Neural cell (in vitro differentiated cells): ENCODE results near the gene COG7. TPM values are rescaled to one million over a fixed set of nuclear protein-coding genes. Genes with fewer than 3 reads are reported as not detected.

ENCODE experiments used
- H2AFZ ChIP-seq: fragments of 200-600, 300-800 bp; sonication (generic), shearing (Covaris generic); 2 replicates; pipeline ENCODE4 v1.6.0; 2014; ENCODE audit warnings: low read depth, mild to moderate bottlenecking, antibody characterized with exemption, low read length, moderate library complexity
- H3F3A ChIP-seq: fragments of 200-600 bp; shearing (Covaris generic); 2 replicates; pipeline ENCODE4 v1.6.1; 2016; ENCODE audit warnings: mild to moderate bottlenecking, moderate library complexity, mixed read lengths, antibody characterized with exemption, low read length; ENCODE audit not compliant: insufficient read depth, poor library complexity, severe bottlenecking
- H3K27ac ChIP-seq: fragments of 200-600, 300-800 bp; sonication (generic), shearing (Covaris generic); 2 replicates; pipeline ENCODE4 v1.5.1; 2014; ENCODE audit warnings: mild to moderate bottlenecking, low read length, moderate library complexity
- H3K27me3 ChIP-seq: fragments of 300-800, 200-600 bp; sonication (generic), shearing (Covaris generic); 2 replicates; pipeline ENCODE4 v1.6.0; 2014; ENCODE audit warnings: mild to moderate bottlenecking, low read depth, low read length, moderate library complexity; ENCODE audit not compliant: insufficient read depth
- H3K36me3 ChIP-seq: fragments of 300-800, 200-600 bp; sonication (generic), shearing (Covaris generic); 2 replicates; pipeline ENCODE4 v1.5.1; 2014; ENCODE audit warnings: mild to moderate bottlenecking, antibody characterized with exemption, low read length, moderate library complexity; ENCODE audit not compliant: insufficient read depth
- H3K4me2 ChIP-seq: fragments of 300-800, 200-600 bp; sonication (generic), shearing (Covaris generic); 2 replicates; pipeline ENCODE4 v1.6.0; 2014; ENCODE audit warnings: mild to moderate bottlenecking, low read length
- H3K4me3 ChIP-seq: fragments of 300-800, 200-600 bp; sonication (generic), shearing (Covaris generic); 2 replicates; pipeline ENCODE4 v1.5.1; 2014; ENCODE audit warnings: mild to moderate bottlenecking, low read length, moderate library complexity
- H3K79me2 ChIP-seq: fragments of 200-600 bp; shearing (Covaris generic); replicated peaks from 2 replicates; pipeline ENCODE4 v1.6.0; 2014; ENCODE audit warnings: mild to moderate bottlenecking, low read length, moderate library complexity; ENCODE audit not compliant: insufficient read depth
- H3K9ac ChIP-seq: fragments of 300-800, 200-600 bp; sonication (generic), shearing (Covaris generic); 2 replicates; pipeline ENCODE4 v1.6.1; 2016; ENCODE audit warnings: mild to moderate bottlenecking, low read length, mixed read lengths
- H3K9me2 ChIP-seq: fragments of 200-600 bp; shearing (Covaris generic); 2 replicates; pipeline ENCODE4 v1.6.1; 2016; ENCODE audit warnings: mild to moderate bottlenecking, low read length, mixed read lengths; ENCODE audit not compliant: insufficient read depth
- H3K9me3 ChIP-seq: fragments of 200-600, 300-800 bp; sonication (generic), shearing (Covaris generic); 2 replicates; pipeline ENCODE4 v1.6.1; 2016; ENCODE audit warnings: mild to moderate bottlenecking, mixed run types, low read length, moderate library complexity, mixed read lengths
- H4K20me1 ChIP-seq: fragments of 200-600 bp; shearing (Covaris generic); 2 replicates; pipeline ENCODE4 v1.6.1; 2016; ENCODE audit warnings: mild to moderate bottlenecking, mixed run types; ENCODE audit not compliant: insufficient read depth
- EP300 ChIP-seq: fragments of 450-650 bp; conservative IDR thresholded peaks from 2 replicates; pipeline ENCODE4 v1.6.1; 2014; ENCODE audit warnings: antibody characterized with exemption, mild to moderate bottlenecking, moderate library complexity; ENCODE audit not compliant: poor library complexity, severe bottlenecking
- EZH2 ChIP-seq: fragments of 200-600, 300-800 bp; shearing (Covaris generic), sonication (generic); IDR thresholded peaks from 2 replicates; pipeline ENCODE4 v1.6.1; 2014; ENCODE audit warnings: antibody characterized with exemption, low read length, borderline replicate concordance, mild to moderate bottlenecking; ENCODE audit not compliant: insufficient read depth, poor library complexity, severe bottlenecking
- MXI1 ChIP-seq: fragments of 450-650 bp; conservative IDR thresholded peaks from 2 replicates; pipeline ENCODE4 v1.6.1; 2014; ENCODE audit warnings: antibody characterized with exemption, mild to moderate bottlenecking; ENCODE audit not compliant: poor library complexity, severe bottlenecking
- POLR2AphosphoS5 ChIP-seq: IDR thresholded peaks from 2 replicates; pipeline ENCODE4 v1.6.1; 2012
- RAD21 ChIP-seq: fragments of 450-650 bp; conservative IDR thresholded peaks from 2 replicates; pipeline ENCODE4 v1.6.1; 2014; ENCODE audit warnings: antibody characterized with exemption, mild to moderate bottlenecking, moderate library complexity
- SMC3 ChIP-seq: fragments of 450-650 bp; conservative IDR thresholded peaks from 2 replicates; pipeline ENCODE4 v1.6.1; 2014; ENCODE audit warnings: antibody characterized with exemption, mild to moderate bottlenecking, moderate library complexity; ENCODE audit not compliant: poor library complexity
- TAF1 ChIP-seq: IDR thresholded peaks from 2 replicates; pipeline ENCODE4 v1.6.1; 2012; ENCODE audit warnings: low read depth
- polyA plus RNA-seq: library from polyadenylated mRNA; depleted of rRNA; stranded (reverse); fragments of >200 nt; gene quantifications from 2 replicates; pipeline ENCODE4 v1.2.3, GENCODE V29; 2014
- TF ChIP-seq, protein P1 (sequence below): IDR thresholded peaks from 2 replicates; pipeline ENCODE4 v1.6.1; 2012; ENCODE audit warnings: borderline replicate concordance
- TF ChIP-seq, protein P2 (sequence below): fragments of 450-650 bp; IDR thresholded peaks from 2 replicates; pipeline ENCODE4 v1.5.1; 2014; ENCODE audit warnings: antibody characterized with exemption, mild to moderate bottlenecking, moderate library complexity; ENCODE audit not compliant: poor library complexity, severe bottlenecking

COG7 gene
- polyA plus RNA-seq, 1 donor from 2014 or later, result 16.2 TPM

DNA sequence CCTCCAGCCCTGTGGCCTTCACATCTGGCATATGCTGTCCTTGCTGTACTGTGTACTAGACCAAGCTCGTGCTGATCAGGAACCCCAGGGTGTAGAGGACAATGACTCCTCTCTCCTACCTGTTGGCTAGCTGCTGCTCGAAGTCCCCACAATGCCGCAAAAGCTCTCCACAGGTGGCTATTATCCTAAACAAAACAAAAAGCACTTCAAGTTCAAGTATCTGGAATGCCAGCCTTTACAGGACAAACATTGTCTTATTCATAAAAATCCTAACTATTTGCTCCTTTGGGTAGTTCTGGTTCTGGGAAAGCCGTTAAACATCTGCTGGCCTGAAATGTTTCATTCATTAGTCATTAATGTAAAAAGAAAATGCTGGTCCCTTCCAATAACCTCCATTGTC is 42.8 kb downstream of the COG7 start:
- H3K36me3 ChIP-seq, result peaks cover 5% of the 10 kb centered on the region
- no peak for TF ChIP-seq MXI1
- TF ChIP-seq TAF1, result no peak
- no peak for TF ChIP-seq POLR2AphosphoS5
- no peak for TF ChIP-seq EZH2
- TF ChIP-seq RAD21, result no peak
- TF ChIP-seq SMC3, result no peak
- TF ChIP-seq, protein P1, sequence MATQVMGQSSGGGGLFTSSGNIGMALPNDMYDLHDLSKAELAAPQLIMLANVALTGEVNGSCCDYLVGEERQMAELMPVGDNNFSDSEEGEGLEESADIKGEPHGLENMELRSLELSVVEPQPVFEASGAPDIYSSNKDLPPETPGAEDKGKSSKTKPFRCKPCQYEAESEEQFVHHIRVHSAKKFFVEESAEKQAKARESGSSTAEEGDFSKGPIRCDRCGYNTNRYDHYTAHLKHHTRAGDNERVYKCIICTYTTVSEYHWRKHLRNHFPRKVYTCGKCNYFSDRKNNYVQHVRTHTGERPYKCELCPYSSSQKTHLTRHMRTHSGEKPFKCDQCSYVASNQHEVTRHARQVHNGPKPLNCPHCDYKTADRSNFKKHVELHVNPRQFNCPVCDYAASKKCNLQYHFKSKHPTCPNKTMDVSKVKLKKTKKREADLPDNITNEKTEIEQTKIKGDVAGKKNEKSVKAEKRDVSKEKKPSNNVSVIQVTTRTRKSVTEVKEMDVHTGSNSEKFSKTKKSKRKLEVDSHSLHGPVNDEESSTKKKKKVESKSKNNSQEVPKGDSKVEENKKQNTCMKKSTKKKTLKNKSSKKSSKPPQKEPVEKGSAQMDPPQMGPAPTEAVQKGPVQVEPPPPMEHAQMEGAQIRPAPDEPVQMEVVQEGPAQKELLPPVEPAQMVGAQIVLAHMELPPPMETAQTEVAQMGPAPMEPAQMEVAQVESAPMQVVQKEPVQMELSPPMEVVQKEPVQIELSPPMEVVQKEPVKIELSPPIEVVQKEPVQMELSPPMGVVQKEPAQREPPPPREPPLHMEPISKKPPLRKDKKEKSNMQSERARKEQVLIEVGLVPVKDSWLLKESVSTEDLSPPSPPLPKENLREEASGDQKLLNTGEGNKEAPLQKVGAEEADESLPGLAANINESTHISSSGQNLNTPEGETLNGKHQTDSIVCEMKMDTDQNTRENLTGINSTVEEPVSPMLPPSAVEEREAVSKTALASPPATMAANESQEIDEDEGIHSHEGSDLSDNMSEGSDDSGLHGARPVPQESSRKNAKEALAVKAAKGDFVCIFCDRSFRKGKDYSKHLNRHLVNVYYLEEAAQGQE, result no peak
- TF ChIP-seq EP300, result no peak
- TF ChIP-seq, protein P2, sequence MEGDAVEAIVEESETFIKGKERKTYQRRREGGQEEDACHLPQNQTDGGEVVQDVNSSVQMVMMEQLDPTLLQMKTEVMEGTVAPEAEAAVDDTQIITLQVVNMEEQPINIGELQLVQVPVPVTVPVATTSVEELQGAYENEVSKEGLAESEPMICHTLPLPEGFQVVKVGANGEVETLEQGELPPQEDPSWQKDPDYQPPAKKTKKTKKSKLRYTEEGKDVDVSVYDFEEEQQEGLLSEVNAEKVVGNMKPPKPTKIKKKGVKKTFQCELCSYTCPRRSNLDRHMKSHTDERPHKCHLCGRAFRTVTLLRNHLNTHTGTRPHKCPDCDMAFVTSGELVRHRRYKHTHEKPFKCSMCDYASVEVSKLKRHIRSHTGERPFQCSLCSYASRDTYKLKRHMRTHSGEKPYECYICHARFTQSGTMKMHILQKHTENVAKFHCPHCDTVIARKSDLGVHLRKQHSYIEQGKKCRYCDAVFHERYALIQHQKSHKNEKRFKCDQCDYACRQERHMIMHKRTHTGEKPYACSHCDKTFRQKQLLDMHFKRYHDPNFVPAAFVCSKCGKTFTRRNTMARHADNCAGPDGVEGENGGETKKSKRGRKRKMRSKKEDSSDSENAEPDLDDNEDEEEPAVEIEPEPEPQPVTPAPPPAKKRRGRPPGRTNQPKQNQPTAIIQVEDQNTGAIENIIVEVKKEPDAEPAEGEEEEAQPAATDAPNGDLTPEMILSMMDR, result no peak
- no peak overlapping the region for H2AFZ ChIP-seq
- H3F3A ChIP-seq, result no peaks in the 10 kb centered on the region
- no peaks in the 10 kb centered on the region for H3K9me3 ChIP-seq
- no peaks in the 10 kb centered on the region for H4K20me1 ChIP-seq
- no peaks in the 10 kb centered on the region for H3K27me3 ChIP-seq
- no peak overlapping the region for H3K27ac ChIP-seq
- H3K9ac ChIP-seq, result no peak overlapping the region
- H3K9me2 ChIP-seq, result no peaks in the 10 kb centered on the region
- H3K4me3 ChIP-seq, result no peak overlapping the region
- no peak overlapping the region for H3K4me2 ChIP-seq
- H3K79me2 ChIP-seq, result no peaks in the 10 kb centered on the region

DNA sequence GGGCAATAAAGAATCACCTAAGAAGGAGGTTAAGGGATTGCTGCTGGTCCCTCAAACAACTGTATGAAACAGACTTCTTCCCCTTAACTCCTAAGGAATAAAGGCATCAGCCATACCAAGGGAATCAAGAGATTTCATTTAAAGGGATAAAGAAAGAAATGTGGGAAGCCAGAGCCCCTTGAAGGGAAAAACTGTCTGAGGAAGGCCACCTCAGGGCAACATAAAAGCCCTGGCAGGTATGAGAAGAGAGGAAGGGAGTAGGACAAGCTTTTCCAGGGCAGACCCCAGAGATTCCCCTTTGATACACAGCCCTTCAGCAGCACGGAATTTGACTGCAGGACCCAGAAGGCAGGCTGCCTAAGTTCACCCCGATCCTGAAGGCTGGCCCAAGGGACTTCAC is 43.5 kb downstream of the COG7 start:
- no peak overlapping the region for H3K4me2 ChIP-seq
- TF ChIP-seq SMC3, result no peak
- no peak for TF ChIP-seq POLR2AphosphoS5
- no peak for TF ChIP-seq EP300
- TF ChIP-seq EZH2, result no peak
- no peak for TF ChIP-seq TAF1
- TF ChIP-seq RAD21, result no peak
- TF ChIP-seq, protein P1, result no peak
- TF ChIP-seq MXI1, result no peak
- TF ChIP-seq, protein P2, result no peak

More for the DNA sequence above, 43.5 kb downstream of the COG7 start:
- Histone ChIP-seq H3K27ac (no peak overlapping the region), H3K27me3 (no peaks in the 10 kb centered on the region), H3K4me3 (no peak overlapping the region), H3K79me2 (no peaks in the 10 kb centered on the region), H2AFZ (no peak overlapping the region), H3K36me3 (peaks cover 5% of the 10 kb centered on the region), H3F3A (no peaks in the 10 kb centered on the region), H3K9me2 (no peaks in the 10 kb centered on the region), H3K9ac (no peak overlapping the region), H4K20me1 (no peaks in the 10 kb centered on the region), H3K9me3 (no peaks in the 10 kb centered on the region)
